GM18517 (cell line): ENCODE measurements around the gene RPS19.
"Not testable (repeated sequence)": the region's sequence is repeated elsewhere in the genome, so short reads cannot be mapped to it uniquely, and the experiment has no call there.

Experiments used
- ATAC-seq: cut with Tn5 transposase; IDR thresholded peaks from one replicate; pipeline ENCODE4 v1.9.1; 2021; ENCODE audit warnings: mild to moderate bottlenecking, moderate library complexity; ENCODE audit not compliant: unreplicated experiment

Gene RPS19

GRCh38 chr19:41912899-41913537, 53.0 kb downstream of the RPS19 start:
- no peak for ATAC-seq

GRCh38 chr19:41913538-41914423, 53.7 kb downstream of the RPS19 start:
- no peak for ATAC-seq

GRCh38 chr19:41914424-41914834, 54.4 kb downstream of the RPS19 start:
- not testable (repeated sequence) for ATAC-seq

GRCh38 chr19:41915021-41915775, 55.1 kb downstream of the RPS19 start:
- no peak for ATAC-seq

- ATAC-seq, result no peak
These were observed 55.8 kb downstream of the RPS19 start for GRCh38 chr19:41915776-41916414.

- ATAC-seq, result no peak
These were observed 57.6 kb downstream of the RPS19 start for GRCh38 chr19:41917676-41918075.

GRCh38 chr19:41918095-41918494, 58.0 kb downstream of the RPS19 start:
- no peak for ATAC-seq

GRCh38 chr19:41918653-41919244, 58.7 kb downstream of the RPS19 start:
- no peak for ATAC-seq

GRCh38 chr19:41919948-41920712, 60.1 kb downstream of the RPS19 start:
- no peak for ATAC-seq

- ATAC-seq, result no peak
These were observed 61.0 kb downstream of the RPS19 start for GRCh38 chr19:41920882-41921576.

- ATAC-seq, result no peak
These were observed 61.8 kb downstream of the RPS19 start for GRCh38 chr19:41921577-41922576.
